ENCODE measurements around the gene LSAMP. TPM values are rescaled to one million over a fixed set of nuclear protein-coding genes. Genes with fewer than 3 reads are reported as not detected.

The LSAMP gene
- total and polyA plus RNA-seq, 9 of the 15 experiments (the other 6 are each of a cell fraction or from before 2014, with no cell fraction given), result 0.09 to 0.11 TPM; not detected in 7

DNA sequence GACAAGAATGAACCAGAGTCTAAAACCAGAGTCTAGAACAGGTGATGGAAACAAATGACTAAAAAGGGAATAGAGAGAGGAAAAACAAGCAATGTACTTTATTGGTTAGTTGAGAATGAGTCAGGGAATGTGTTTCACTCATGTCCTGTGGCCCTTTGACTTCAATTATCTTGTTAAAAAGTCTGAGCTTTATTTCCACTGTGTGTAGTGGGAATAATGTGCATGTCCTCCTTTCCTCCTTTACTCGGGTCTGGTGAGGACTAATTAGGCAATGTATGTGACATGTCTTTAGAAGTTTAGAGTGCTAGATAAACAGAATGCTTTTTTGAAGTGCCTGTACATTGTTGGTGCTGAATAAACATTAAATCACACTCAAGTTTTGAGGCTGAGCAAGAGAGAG, 21.3 kb downstream of the LSAMP start (continued):
- no peak for TF ChIP-seq ERF (CRISPR knock-in tag; IDR thresholded peaks at IDR 0.05)
- no peak for TF ChIP-seq ZNF253 (CRISPR knock-in tag; conservative IDR thresholded peaks at IDR 0.05)
- no peak for TF ChIP-seq TEAD2 (tag; IDR thresholded peaks at IDR 0.05)
- no peak for TF ChIP-seq CBX1 (IDR thresholded peaks at IDR 0.05; ENCODE audit: low read depth)
- TF ChIP-seq ZSCAN29 (IDR thresholded peaks at IDR 0.05), result no peak
- no peak for TF ChIP-seq RBM17 (IDR thresholded peaks at IDR 0.05; ENCODE audit: borderline replicate concordance, low read depth, low read length)
- no peak for TF ChIP-seq ZNF766 (CRISPR knock-in tag; conservative IDR thresholded peaks at IDR 0.05)

DNA sequence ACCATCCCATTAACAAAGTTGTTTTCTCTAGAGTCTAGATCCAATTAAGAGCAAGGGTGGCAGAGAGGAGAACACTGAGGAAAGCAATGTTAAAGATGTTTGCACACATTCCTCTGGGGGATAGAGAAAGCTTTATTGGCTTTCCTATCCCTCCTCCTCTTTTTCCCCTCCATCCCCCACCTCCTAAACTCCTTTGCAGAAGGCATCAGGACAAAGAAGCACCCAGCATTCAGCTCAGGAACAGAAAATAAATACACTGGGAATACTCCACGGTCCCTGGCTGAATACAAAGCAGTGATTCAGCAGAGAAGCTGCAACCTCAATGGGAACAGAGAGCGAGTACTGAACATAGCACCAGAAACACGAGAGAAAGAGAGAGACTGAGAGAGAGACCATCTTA, 21.9 kb downstream of the LSAMP start:
- Histone ChIP-seq H2AFZ (ENCODE audit: low read depth, low read length) (no peak overlapping the region), H3K9me1 (ENCODE audit: control insufficient read depth, insufficient read depth, low read length) (no peaks in the 10 kb centered on the region), H3K36me3 (ENCODE audit: control insufficient read depth, insufficient read depth, low read length) (no peaks in the 10 kb centered on the region), H3K27ac (ENCODE audit: extremely low read depth, low read depth, low read length) (no peak overlapping the region), H3K27me3 (ENCODE audit: control insufficient read depth in 2 of 2, insufficient read depth in 2 of 2, low read length in 2 of 2) (no peaks in the 10 kb centered on the region), H3K4me2 (ENCODE audit: insufficient read depth, low read length) (no peak overlapping the region), H3K9ac (ENCODE audit: insufficient read depth in 1 of 2, low read depth in 2 of 2, low read length in 2 of 2) (no peak overlapping the region), H3K9me3 (replicated peaks; ENCODE audit: control insufficient read depth, insufficient read depth, low read depth, low read length) (no peaks in the 10 kb centered on the region), H3K4me3 (no peak overlapping the region), H3K4me1 (replicated peaks in 1 of 2; ENCODE audit: control insufficient read depth in 2 of 2, insufficient read depth in 2 of 2, low read length in 2 of 2) (no peaks in the 10 kb centered on the region), H4K20me1 (replicated peaks; ENCODE audit: control insufficient read depth, insufficient read depth, low read length) (no peaks in the 10 kb centered on the region), H3K79me2 (ENCODE audit: control insufficient read depth, insufficient read depth, low read length) (no peaks in the 10 kb centered on the region)
- in situ Hi-C loops (cut with MboI) (no loop called here), intact Hi-C loops (cut with micrococcal nuclease) (no loop called here)
- WGBS (ENCODE audit: insufficient coverage, low coverage, missing lambda C conversion rate), result 0% methylated on average over 3 of the region's 3 CpGs
- BruUV-seq (replicated peaks), result no TSS peak
- DNase-seq (ENCODE audit: extremely low read depth in 1 of 4, low spot score in 3 of 4) (no peak), FAIRE-seq (no peak), ATAC-seq (no peak)
- ChIA-PET CTCF (ENCODE audit: low intra/inter-chr PET ratio) (no interaction called here), POLR2A (no interaction called here)
- TF ChIP-seq ZNF212 (CRISPR knock-in tag; IDR thresholded peaks at IDR 0.05) (no peak), CC2D1A (IDR thresholded peaks at IDR 0.05) (no peak), ZNF316 (IDR thresholded peaks at IDR 0.05) (no peak), HIVEP1 (CRISPR knock-in tag; IDR thresholded peaks at IDR 0.05) (no peak), ZNF707 (CRISPR knock-in tag; conservative IDR thresholded peaks at IDR 0.05) (no peak), TCF3 (CRISPR knock-in tag; IDR thresholded peaks at IDR 0.05) (no peak), HMG20B (CRISPR knock-in tag; IDR thresholded peaks at IDR 0.05) (no peak), DNMT1 (IDR thresholded peaks at IDR 0.05) (no peak), KAT7 (CRISPR knock-in tag; IDR thresholded peaks at IDR 0.05; ENCODE audit: borderline replicate concordance) (no peak), PPARD (CRISPR knock-in tag; IDR thresholded peaks at IDR 0.05) (no peak), CAMTA2 (CRISPR knock-in tag; conservative IDR thresholded peaks at IDR 0.05) (no peak)
- TF ChIP-seq, protein P1, sequence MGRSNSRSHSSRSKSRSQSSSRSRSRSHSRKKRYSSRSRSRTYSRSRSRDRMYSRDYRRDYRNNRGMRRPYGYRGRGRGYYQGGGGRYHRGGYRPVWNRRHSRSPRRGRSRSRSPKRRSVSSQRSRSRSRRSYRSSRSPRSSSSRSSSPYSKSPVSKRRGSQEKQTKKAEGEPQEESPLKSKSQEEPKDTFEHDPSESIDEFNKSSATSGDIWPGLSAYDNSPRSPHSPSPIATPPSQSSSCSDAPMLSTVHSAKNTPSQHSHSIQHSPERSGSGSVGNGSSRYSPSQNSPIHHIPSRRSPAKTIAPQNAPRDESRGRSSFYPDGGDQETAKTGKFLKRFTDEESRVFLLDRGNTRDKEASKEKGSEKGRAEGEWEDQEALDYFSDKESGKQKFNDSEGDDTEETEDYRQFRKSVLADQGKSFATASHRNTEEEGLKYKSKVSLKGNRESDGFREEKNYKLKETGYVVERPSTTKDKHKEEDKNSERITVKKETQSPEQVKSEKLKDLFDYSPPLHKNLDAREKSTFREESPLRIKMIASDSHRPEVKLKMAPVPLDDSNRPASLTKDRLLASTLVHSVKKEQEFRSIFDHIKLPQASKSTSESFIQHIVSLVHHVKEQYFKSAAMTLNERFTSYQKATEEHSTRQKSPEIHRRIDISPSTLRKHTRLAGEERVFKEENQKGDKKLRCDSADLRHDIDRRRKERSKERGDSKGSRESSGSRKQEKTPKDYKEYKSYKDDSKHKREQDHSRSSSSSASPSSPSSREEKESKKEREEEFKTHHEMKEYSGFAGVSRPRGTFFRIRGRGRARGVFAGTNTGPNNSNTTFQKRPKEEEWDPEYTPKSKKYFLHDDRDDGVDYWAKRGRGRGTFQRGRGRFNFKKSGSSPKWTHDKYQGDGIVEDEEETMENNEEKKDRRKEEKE (IDR thresholded peaks at IDR 0.05; ENCODE audit: borderline replicate concordance in 1 of 2, control insufficient read depth in 1 of 2, low read depth in 2 of 2, low read length in 1 of 2), result no peak
- TF ChIP-seq, protein P2, sequence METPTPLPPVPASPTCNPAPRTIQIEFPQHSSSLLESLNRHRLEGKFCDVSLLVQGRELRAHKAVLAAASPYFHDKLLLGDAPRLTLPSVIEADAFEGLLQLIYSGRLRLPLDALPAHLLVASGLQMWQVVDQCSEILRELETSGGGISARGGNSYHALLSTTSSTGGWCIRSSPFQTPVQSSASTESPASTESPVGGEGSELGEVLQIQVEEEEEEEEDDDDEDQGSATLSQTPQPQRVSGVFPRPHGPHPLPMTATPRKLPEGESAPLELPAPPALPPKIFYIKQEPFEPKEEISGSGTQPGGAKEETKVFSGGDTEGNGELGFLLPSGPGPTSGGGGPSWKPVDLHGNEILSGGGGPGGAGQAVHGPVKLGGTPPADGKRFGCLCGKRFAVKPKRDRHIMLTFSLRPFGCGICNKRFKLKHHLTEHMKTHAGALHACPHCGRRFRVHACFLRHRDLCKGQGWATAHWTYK (CRISPR knock-in tag; IDR thresholded peaks at IDR 0.05), result no peak
